ENCODE results near the gene ACSL5.

ACSL5 gene

GRCh38 chr10:112421731-112422130 lies 47.8 kb downstream of the ACSL5 start:
- Histone ChIP-seq H3K27me3 (ENCODE audit: low read depth, low read length) (no peaks in the 10 kb centered on the region), H2AFZ (ENCODE audit: low read depth, low read length) (no peak overlapping the region)
- TF ChIP-seq CTCF (IDR thresholded peaks at IDR 0.05; ENCODE audit: low read depth, low read length) = no peak
- no peak for TF ChIP-seq EZH2phosphoT487 (IDR thresholded peaks at IDR 0.05; ENCODE audit: low read depth)

GRCh38 chr10:112424651-112425050 lies 50.7 kb downstream of the ACSL5 start:
- Histone ChIP-seq H3K36me3 (replicated peaks; ENCODE audit: low read depth, low read length) (peaks cover 15% of the 10 kb centered on the region), H3K4me3 (ENCODE audit: low read length) (no peak overlapping the region), H3K4me1 (ENCODE audit: low read length) (no peaks in the 10 kb centered on the region), H3K4me2 (ENCODE audit: low read length) (no peak overlapping the region), H3K9ac (ENCODE audit: low read length) (no peak overlapping the region), H3K79me2 (ENCODE audit: low read length) (no peaks in the 10 kb centered on the region), H4K20me1 (ENCODE audit: insufficient read depth, low read length) (no peaks in the 10 kb centered on the region), H3K27ac (ENCODE audit: low read length) (no peak overlapping the region), H3K27me3 (ENCODE audit: low read depth, low read length) (no peaks in the 10 kb centered on the region), H3K9me3 (ENCODE audit: insufficient read depth, low read length) (no peaks in the 10 kb centered on the region), H2AFZ (ENCODE audit: low read depth, low read length) (no peak overlapping the region)
- TF ChIP-seq EZH2phosphoT487 (IDR thresholded peaks at IDR 0.05; ENCODE audit: low read depth) = no peak
- no peak for TF ChIP-seq CTCF (IDR thresholded peaks at IDR 0.05; ENCODE audit: low read depth, low read length)

More at GRCh38 chr10:112421731-112422130, 47.8 kb downstream of the ACSL5 start:
- no peaks in the 10 kb centered on the region for H3K79me2 ChIP-seq (ENCODE audit: low read length)
- no peak overlapping the region for H3K9ac ChIP-seq (ENCODE audit: low read length)
- H3K36me3 ChIP-seq (replicated peaks; ENCODE audit: low read depth, low read length) = peaks cover 15% of the 10 kb centered on the region
- H3K4me3 ChIP-seq (ENCODE audit: low read length) = no peak overlapping the region
- no peaks in the 10 kb centered on the region for H3K4me1 ChIP-seq (ENCODE audit: low read length)
- no peak overlapping the region for H3K27ac ChIP-seq (ENCODE audit: low read length)
- H4K20me1 ChIP-seq (ENCODE audit: insufficient read depth, low read length) = no peaks in the 10 kb centered on the region
- no peaks in the 10 kb centered on the region for H3K9me3 ChIP-seq (ENCODE audit: insufficient read depth, low read length)
- H3K4me2 ChIP-seq (ENCODE audit: low read length) = no peak overlapping the region

GRCh38 chr10:112426111-112426510 lies 52.2 kb downstream of the ACSL5 start:
- H4K20me1 ChIP-seq (ENCODE audit: insufficient read depth, low read length) = no peaks in the 10 kb centered on the region
- no peaks in the 10 kb centered on the region for H3K4me1 ChIP-seq (ENCODE audit: low read length)
- no peak overlapping the region for H3K9ac ChIP-seq (ENCODE audit: low read length)
- no peaks in the 10 kb centered on the region for H3K9me3 ChIP-seq (ENCODE audit: insufficient read depth, low read length)
- peaks cover 22% of the 10 kb centered on the region for H3K36me3 ChIP-seq (replicated peaks; ENCODE audit: low read depth, low read length)
- TF ChIP-seq CTCF (IDR thresholded peaks at IDR 0.05; ENCODE audit: low read depth, low read length) = no peak
- TF ChIP-seq EZH2phosphoT487 (IDR thresholded peaks at IDR 0.05; ENCODE audit: low read depth) = no peak
- H3K27me3 ChIP-seq (ENCODE audit: low read depth, low read length) = no peaks in the 10 kb centered on the region
- no peak overlapping the region for H3K4me3 ChIP-seq (ENCODE audit: low read length)
- no peak overlapping the region for H2AFZ ChIP-seq (ENCODE audit: low read depth, low read length)
- H3K79me2 ChIP-seq (ENCODE audit: low read length) = no peaks in the 10 kb centered on the region
- H3K4me2 ChIP-seq (ENCODE audit: low read length) = no peak overlapping the region
- H3K27ac ChIP-seq (ENCODE audit: low read length) = no peak overlapping the region

- Histone ChIP-seq H3K27me3 (ENCODE audit: low read depth, low read length) (no peaks in the 10 kb centered on the region), H3K4me2 (ENCODE audit: low read length) (no peak overlapping the region), H3K4me1 (ENCODE audit: low read length) (no peaks in the 10 kb centered on the region), H3K4me3 (ENCODE audit: low read length) (no peak overlapping the region), H3K9me3 (ENCODE audit: insufficient read depth, low read length) (no peaks in the 10 kb centered on the region), H3K79me2 (ENCODE audit: low read length) (no peaks in the 10 kb centered on the region), H2AFZ (ENCODE audit: low read depth, low read length) (no peak overlapping the region), H4K20me1 (ENCODE audit: insufficient read depth, low read length) (no peaks in the 10 kb centered on the region), H3K36me3 (replicated peaks; ENCODE audit: low read depth, low read length) (peaks cover 27% of the 10 kb centered on the region), H3K27ac (ENCODE audit: low read length) (no peak overlapping the region), H3K9ac (ENCODE audit: low read length) (no peak overlapping the region)
- no peak for TF ChIP-seq CTCF (IDR thresholded peaks at IDR 0.05; ENCODE audit: low read depth, low read length)
- TF ChIP-seq EZH2phosphoT487 (IDR thresholded peaks at IDR 0.05; ENCODE audit: low read depth) = no peak
Measured at GRCh38 chr10:112429147-112429546, 55.2 kb downstream of the ACSL5 start.

Measured in OCI-LY3 (cell line).